HepG2 (cell line): Measurements from ENCODE around the gene GNMT.

ENCODE experiments used
- ATF7 ChIP-seq, 2 experiments: fragments of 450-650 bp in 1 of 2; sonication (generic) in 1 of 2; formaldehyde crosslinking in 1 of 2; IDR thresholded peaks; 2 replicates each; pipeline versions ENCODE4 v1.4.0 to v1.6.1; 2016 to 2020; ENCODE audit warnings: antibody characterized with exemption in 1 of 2, mild to moderate bottlenecking in 1 of 2, missing genetic modification reagents in 1 of 2
- BCL6 ChIP-seq: IDR thresholded peaks from 2 replicates; pipeline ENCODE4 v1.6.1; 2016; ENCODE audit warnings: missing genetic modification reagents, missing compliant biosample characterization
- CTCF ChIP-seq: sonication (generic); formaldehyde crosslinking; IDR thresholded peaks from 2 replicates; pipeline ENCODE4 v1.5.0; 2020; ENCODE audit warnings: mild to moderate bottlenecking, missing genetic modification reagents, moderate library complexity
- DNMT1 ChIP-seq: sonication (generic); formaldehyde crosslinking; IDR thresholded peaks from 2 replicates; pipeline ENCODE4 v1.5.1; 2020; ENCODE audit warnings: mild to moderate bottlenecking, missing genetic modification reagents
- KLF6 ChIP-seq: IDR thresholded peaks from 2 replicates; pipeline ENCODE4 v1.8.0; 2016; ENCODE audit warnings: missing biosample characterization, missing genetic modification reagents
- MLX ChIP-seq: IDR thresholded peaks from 2 replicates; pipeline ENCODE4 v1.6.1; 2016
- NFIC ChIP-seq: IDR thresholded peaks from 2 replicates; pipeline ENCODE4 v1.6.1; 2012; ENCODE audit warnings: mild to moderate bottlenecking, low read length, inconsistent platforms
- POLR2AphosphoS2 ChIP-seq: IDR thresholded peaks from 2 replicates; pipeline ENCODE4 v1.6.1; 2011; ENCODE audit warnings: low read depth, low read length, improper control_type of control experiment
- REXO4 ChIP-seq: sonication (generic); formaldehyde crosslinking; IDR thresholded peaks from 2 replicates; pipeline ENCODE4 v1.8.0; 2022; ENCODE audit warnings: missing genetic modification reagents, mild to moderate bottlenecking, borderline replicate concordance
- RFX5 ChIP-seq: IDR thresholded peaks from 2 replicates; pipeline ENCODE4 v1.6.1; 2011; ENCODE audit warnings: low read depth, low read length, improper control_type of control experiment
- U2AF1 ChIP-seq: fragments of 200-400 bp; formaldehyde crosslinking; optimal IDR thresholded peaks from 2 replicates; pipeline ENCODE3; 2017; ENCODE audit warnings: mild to moderate bottlenecking, low read depth, low read length
- TF ChIP-seq, protein P1 (sequence below): sonication (generic); formaldehyde crosslinking; IDR thresholded peaks from 2 replicates; pipeline ENCODE4 v1.5.0; 2020; ENCODE audit warnings: missing genetic modification reagents
- TF ChIP-seq, protein P2 (sequence below): sonication (generic); formaldehyde crosslinking; IDR thresholded peaks from 2 replicates; pipeline ENCODE4 v1.4.0; 2020; ENCODE audit warnings: missing genetic modification reagents

DNA sequence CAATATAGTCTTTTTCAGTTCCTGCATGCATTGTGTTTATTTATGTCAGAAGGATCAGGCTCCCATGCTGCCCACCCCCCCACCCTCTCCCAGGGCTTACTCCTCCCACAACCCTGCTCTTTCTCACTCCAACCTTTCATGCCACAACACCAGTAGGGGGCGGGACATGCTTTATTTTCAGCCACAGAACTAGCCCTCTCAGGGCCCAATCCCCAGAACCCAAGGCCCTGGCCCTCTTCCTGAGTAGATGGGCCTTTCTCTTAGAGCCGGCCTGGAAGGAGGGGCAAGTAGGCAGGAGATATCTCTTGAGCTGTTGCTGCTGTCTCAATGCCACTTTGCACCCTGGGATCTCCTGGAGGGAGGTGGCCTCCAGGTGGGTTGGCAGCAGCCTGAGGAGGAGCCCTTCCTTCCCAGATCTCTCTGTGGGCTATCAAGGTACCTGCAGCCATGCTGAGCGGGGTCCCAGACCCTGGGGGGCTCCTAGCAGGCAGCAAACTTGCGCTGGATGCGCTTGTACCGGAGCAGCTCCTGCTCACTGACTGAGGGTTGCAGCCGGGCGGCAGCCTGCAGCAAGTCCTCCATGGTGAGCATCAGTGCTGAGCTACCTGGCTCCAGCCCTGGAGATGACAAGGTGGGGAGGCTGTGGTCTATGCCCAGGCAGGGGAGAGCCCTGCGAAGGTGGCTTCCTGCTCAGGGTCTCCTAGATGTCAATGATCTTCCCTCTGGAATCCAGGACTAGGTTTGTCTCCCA, 3.5 kb downstream of the GNMT start:
- no peak for TF ChIP-seq ATF7 (IDR thresholded peaks at IDR 0.05)
- TF ChIP-seq ATF7 (CRISPR knock-in tag; IDR thresholded peaks at IDR 0.05) = no peak
- no peak for TF ChIP-seq NFIC
- no peak for TF ChIP-seq POLR2AphosphoS2
- TF ChIP-seq RFX5 = no peak
- TF ChIP-seq MLX (CRISPR knock-in tag) = no peak
- TF ChIP-seq, protein P1, sequence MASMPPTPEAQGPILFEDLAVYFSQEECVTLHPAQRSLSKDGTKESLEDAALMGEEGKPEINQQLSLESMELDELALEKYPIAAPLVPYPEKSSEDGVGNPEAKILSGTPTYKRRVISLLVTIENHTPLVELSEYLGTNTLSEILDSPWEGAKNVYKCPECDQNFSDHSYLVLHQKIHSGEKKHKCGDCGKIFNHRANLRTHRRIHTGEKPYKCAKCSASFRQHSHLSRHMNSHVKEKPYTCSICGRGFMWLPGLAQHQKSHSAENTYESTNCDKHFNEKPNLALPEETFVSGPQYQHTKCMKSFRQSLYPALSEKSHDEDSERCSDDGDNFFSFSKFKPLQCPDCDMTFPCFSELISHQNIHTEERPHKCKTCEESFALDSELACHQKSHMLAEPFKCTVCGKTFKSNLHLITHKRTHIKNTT (CRISPR knock-in tag) = no peak
- TF ChIP-seq, protein P2, sequence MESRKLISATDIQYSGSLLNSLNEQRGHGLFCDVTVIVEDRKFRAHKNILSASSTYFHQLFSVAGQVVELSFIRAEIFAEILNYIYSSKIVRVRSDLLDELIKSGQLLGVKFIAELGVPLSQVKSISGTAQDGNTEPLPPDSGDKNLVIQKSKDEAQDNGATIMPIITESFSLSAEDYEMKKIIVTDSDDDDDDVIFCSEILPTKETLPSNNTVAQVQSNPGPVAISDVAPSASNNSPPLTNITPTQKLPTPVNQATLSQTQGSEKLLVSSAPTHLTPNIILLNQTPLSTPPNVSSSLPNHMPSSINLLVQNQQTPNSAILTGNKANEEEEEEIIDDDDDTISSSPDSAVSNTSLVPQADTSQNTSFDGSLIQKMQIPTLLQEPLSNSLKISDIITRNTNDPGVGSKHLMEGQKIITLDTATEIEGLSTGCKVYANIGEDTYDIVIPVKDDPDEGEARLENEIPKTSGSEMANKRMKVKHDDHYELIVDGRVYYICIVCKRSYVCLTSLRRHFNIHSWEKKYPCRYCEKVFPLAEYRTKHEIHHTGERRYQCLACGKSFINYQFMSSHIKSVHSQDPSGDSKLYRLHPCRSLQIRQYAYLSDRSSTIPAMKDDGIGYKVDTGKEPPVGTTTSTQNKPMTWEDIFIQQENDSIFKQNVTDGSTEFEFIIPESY (CRISPR knock-in tag) = no peak
- TF ChIP-seq REXO4 (CRISPR knock-in tag) = no peak
- TF ChIP-seq DNMT1 (CRISPR knock-in tag) = no peak
- no peak for TF ChIP-seq KLF6 (CRISPR knock-in tag)
- TF ChIP-seq CTCF (CRISPR knock-in tag) = peak; percentile 72
- TF ChIP-seq BCL6 = no peak
- TF ChIP-seq U2AF1 = no peak
